ENCODE results near the gene RAI14.
"Not testable (repeated sequence)": the region's sequence is repeated elsewhere in the genome, so short reads cannot be mapped to it uniquely, and the experiment has no call there.

DNA sequence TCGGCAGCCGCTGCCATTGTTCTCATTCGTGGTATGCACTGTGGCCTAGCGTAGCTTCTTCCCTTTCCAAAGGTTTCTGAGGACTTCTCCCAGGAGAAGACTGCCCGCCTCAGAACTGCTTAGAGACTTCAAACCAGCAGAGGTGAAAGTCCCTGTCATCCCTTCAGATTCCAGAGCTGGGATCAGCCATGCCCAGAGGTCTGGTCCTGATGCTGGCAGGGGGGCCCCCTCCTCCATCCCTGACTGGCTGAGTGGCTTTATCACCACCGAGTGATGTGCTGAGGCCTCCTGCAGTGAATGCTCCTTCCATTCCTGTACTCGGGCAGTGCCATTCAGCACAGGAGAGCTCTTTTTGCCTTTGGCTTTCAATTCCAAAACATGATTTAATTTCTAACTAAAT lies 174.7 kb downstream of the RAI14 start:
- TF ChIP-seq CTCF (IDR thresholded peaks at IDR 0.05; ENCODE audit: poor library complexity); EZH2 (IDR thresholded peaks at IDR 0.05; ENCODE audit: borderline replicate concordance); EZH2phosphoT487 (IDR thresholded peaks at IDR 0.05; ENCODE audit: low read depth, severe bottlenecking, unreplicated experiment): not testable (repeated sequence)
